HepG2 (cell line): ENCODE data around the gene ZMYND10. TPM values are rescaled to one million over a fixed set of nuclear protein-coding genes. Genes with fewer than 3 reads are reported as not detected.
A peak's percentile ranks its signal among the peaks of the same experiment; 100 is the strongest.

Experiments
- BORCS8-MEF2B ChIP-seq: sonication (generic); formaldehyde crosslinking; IDR thresholded peaks from 2 replicates; pipeline ENCODE4 v1.8.0; 2022; ENCODE audit warnings: mild to moderate bottlenecking, missing genetic modification reagents
- ESRRA ChIP-seq: sonication (generic); formaldehyde crosslinking; IDR thresholded peaks from 2 replicates; pipeline ENCODE4 v1.5.1; 2020; ENCODE audit warnings: mild to moderate bottlenecking, low read depth, missing genetic modification reagents
- HIVEP1 ChIP-seq: sonication (generic); formaldehyde crosslinking; IDR thresholded peaks from 2 replicates; pipeline ENCODE4 v1.4.0; 2020; ENCODE audit warnings: mild to moderate bottlenecking, missing genetic modification reagents
- SATB2 ChIP-seq: sonication (generic); formaldehyde crosslinking; IDR thresholded peaks from 2 replicates; pipeline ENCODE4 v1.5.0; 2020; ENCODE audit warnings: missing genetic modification reagents
- ZFP37 ChIP-seq: sonication (generic); formaldehyde crosslinking; IDR thresholded peaks from 2 replicates; pipeline ENCODE4 v1.4.0; 2020; ENCODE audit warnings: missing genetic modification reagents, borderline replicate concordance
- ZMYM3 ChIP-seq: sonication (generic); formaldehyde crosslinking; IDR thresholded peaks from 2 replicates; pipeline ENCODE4 v1.5.1; 2020; ENCODE audit warnings: mild to moderate bottlenecking, missing genetic modification reagents
- ZSCAN22 ChIP-seq: sonication (generic); formaldehyde crosslinking; IDR thresholded peaks from 2 replicates; pipeline ENCODE4 v1.4.0; 2020; ENCODE audit warnings: mild to moderate bottlenecking, missing genetic modification reagents
- polyA plus RNA-seq, 8 experiments: library from polyadenylated mRNA; depleted of rRNA in 3 of 8; stranded (reverse) in 7 of 8; unstranded in 1 of 8; fragments of >200 nt; fragmentation: Illumina TruSeq in 4 of 8; extraction: Trizol in 4 of 8; gene quantifications; 2 replicates each; pipeline versions ENCODE4 v1.2.1 to v1.2.3, GENCODE V29; 2011 to 2016; ENCODE audit warnings: low read depth in 4 of 8, missing spikeins in 1 of 8, mixed read lengths in 1 of 8; ENCODE audit not compliant: insufficient read depth in 1 of 8
- total RNA-seq, 5 experiments: library from RNA; depleted of rRNA; stranded (reverse); fragments of >200 nt; fragmentation: Illumina TruSeq; extraction: Trizol; gene quantifications; 2 replicates each; pipeline ENCODE4 v1.2.3, GENCODE V29; 2016; ENCODE audit warnings: low read depth in 1 of 5
- TF ChIP-seq, protein P1 (sequence below): sonication (generic); formaldehyde crosslinking; IDR thresholded peaks from 2 replicates; pipeline ENCODE4 v1.5.1; 2020; ENCODE audit warnings: mild to moderate bottlenecking, missing genetic modification reagents, moderate library complexity
- TF ChIP-seq, protein P2 (sequence below): sonication (generic); formaldehyde crosslinking; IDR thresholded peaks from 2 replicates; pipeline ENCODE4 v1.5.1; 2020; ENCODE audit warnings: missing genetic modification reagents, mild to moderate bottlenecking, borderline replicate concordance

Gene ZMYND10
- total and polyA plus RNA-seq, 2 of the 13 experiments (the other 11 are each of a cell fraction or from before 2014, with no cell fraction given): 0.60 to 0.74 TPM

DNA sequence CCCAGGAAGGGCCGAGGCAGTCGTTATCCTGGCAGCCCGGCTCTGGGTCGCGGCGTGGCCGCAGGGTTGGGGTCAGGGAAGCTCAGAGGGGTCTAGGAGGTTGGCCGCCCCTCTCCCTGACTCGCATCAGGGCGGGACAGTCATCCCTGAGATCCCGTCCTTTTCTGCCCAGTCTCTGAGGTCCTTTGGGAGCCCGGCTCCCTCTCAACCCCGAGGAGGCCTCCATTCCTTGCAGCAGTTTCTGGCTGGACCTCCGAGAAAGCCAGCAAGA is 23.5 kb downstream of the ZMYND10 start (continued):
- TF ChIP-seq, protein P1, sequence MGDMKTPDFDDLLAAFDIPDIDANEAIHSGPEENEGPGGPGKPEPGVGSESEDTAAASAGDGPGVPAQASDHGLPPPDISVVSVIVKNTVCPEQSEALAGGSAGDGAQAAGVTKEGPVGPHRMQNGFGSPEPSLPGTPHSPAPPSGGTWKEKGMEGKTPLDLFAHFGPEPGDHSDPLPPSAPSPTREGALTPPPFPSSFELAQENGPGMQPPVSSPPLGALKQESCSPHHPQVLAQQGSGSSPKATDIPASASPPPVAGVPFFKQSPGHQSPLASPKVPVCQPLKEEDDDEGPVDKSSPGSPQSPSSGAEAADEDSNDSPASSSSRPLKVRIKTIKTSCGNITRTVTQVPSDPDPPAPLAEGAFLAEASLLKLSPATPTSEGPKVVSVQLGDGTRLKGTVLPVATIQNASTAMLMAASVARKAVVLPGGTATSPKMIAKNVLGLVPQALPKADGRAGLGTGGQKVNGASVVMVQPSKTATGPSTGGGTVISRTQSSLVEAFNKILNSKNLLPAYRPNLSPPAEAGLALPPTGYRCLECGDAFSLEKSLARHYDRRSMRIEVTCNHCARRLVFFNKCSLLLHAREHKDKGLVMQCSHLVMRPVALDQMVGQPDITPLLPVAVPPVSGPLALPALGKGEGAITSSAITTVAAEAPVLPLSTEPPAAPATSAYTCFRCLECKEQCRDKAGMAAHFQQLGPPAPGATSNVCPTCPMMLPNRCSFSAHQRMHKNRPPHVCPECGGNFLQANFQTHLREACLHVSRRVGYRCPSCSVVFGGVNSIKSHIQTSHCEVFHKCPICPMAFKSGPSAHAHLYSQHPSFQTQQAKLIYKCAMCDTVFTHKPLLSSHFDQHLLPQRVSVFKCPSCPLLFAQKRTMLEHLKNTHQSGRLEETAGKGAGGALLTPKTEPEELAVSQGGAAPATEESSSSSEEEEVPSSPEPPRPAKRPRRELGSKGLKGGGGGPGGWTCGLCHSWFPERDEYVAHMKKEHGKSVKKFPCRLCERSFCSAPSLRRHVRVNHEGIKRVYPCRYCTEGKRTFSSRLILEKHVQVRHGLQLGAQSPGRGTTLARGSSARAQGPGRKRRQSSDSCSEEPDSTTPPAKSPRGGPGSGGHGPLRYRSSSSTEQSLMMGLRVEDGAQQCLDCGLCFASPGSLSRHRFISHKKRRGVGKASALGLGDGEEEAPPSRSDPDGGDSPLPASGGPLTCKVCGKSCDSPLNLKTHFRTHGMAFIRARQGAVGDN (CRISPR knock-in tag): 0 out of 2 replicates have a peak, but pooled peaks have one; percentile 41
- TF ChIP-seq ZSCAN22 (CRISPR knock-in tag) (peak; percentile 90), ESRRA (peak; percentile 22; the same call in 1 of the 2 replicates), SATB2 (0 out of 2 replicates have a peak, but pooled peaks have one; percentile 45), ZMYM3 (CRISPR knock-in tag) (0 out of 2 replicates have a peak, but pooled peaks have one; percentile 9), ZFP37 (CRISPR knock-in tag) (no peak), BORCS8-MEF2B (0 out of 2 replicates have a peak, but pooled peaks have one; percentile 7), HIVEP1 (CRISPR knock-in tag) (peak; percentile 19; the same call in 1 of the 2 replicates)
- TF ChIP-seq, protein P2, sequence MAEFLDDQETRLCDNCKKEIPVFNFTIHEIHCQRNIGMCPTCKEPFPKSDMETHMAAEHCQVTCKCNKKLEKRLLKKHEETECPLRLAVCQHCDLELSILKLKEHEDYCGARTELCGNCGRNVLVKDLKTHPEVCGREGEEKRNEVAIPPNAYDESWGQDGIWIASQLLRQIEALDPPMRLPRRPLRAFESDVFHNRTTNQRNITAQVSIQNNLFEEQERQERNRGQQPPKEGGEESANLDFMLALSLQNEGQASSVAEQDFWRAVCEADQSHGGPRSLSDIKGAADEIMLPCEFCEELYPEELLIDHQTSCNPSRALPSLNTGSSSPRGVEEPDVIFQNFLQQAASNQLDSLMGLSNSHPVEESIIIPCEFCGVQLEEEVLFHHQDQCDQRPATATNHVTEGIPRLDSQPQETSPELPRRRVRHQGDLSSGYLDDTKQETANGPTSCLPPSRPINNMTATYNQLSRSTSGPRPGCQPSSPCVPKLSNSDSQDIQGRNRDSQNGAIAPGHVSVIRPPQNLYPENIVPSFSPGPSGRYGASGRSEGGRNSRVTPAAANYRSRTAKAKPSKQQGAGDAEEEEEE (CRISPR knock-in tag): 0 out of 2 replicates have a peak, but pooled peaks have one; percentile 15
